ENCODE measurements around the gene CP.

GRCh38 chr3:149217347-149217746 is 4.3 kb downstream of the CP start:
- no peak for TF ChIP-seq FOXM1 (IDR thresholded peaks at IDR 0.05; ENCODE audit: borderline replicate concordance, low read depth)
- no peak for TF ChIP-seq EP300 (IDR thresholded peaks at IDR 0.05; ENCODE audit: borderline replicate concordance)
- no peak for TF ChIP-seq MAX (IDR thresholded peaks at IDR 0.05)
- TF ChIP-seq ZBTB7A (IDR thresholded peaks at IDR 0.05; ENCODE audit: low read depth), result no peak
- no peak for TF ChIP-seq TAF1 (IDR thresholded peaks at IDR 0.05; ENCODE audit: low read depth)
- TF ChIP-seq RAD21 (IDR thresholded peaks at IDR 0.05; ENCODE audit: low read depth), result no peak
- no peak for TF ChIP-seq YY1 (IDR thresholded peaks at IDR 0.05; ENCODE audit: low read depth)
- TF ChIP-seq EGR1 (IDR thresholded peaks at IDR 0.05), result no peak
- TF ChIP-seq TEAD4 (IDR thresholded peaks at IDR 0.05), result no peak
- TF ChIP-seq CEBPB (IDR thresholded peaks at IDR 0.05), result no peak
- no peak for TF ChIP-seq REST (IDR thresholded peaks at IDR 0.05; ENCODE audit: low read depth)

All from Ishikawa (cell line).